GM21529 (cell line): Measurements from ENCODE around the gene VAMP8.
"Not testable (repeated sequence)": the region's sequence is repeated elsewhere in the genome, so short reads cannot be mapped to it uniquely, and the experiment has no call there.

Experiments used
- ATAC-seq: cut with Tn5 transposase; IDR thresholded peaks from one replicate; pipeline ENCODE4 v1.9.1; 2021; ENCODE audit not compliant: unreplicated experiment

Gene VAMP8

GRCh38 chr2:85597241-85597640, 19.9 kb downstream of the VAMP8 start:
- no peak for ATAC-seq

- ATAC-seq: no peak
Observed at GRCh38 chr2:85598594-85599340, 21.4 kb downstream of the VAMP8 start.

GRCh38 chr2:85599468-85600234, 22.3 kb downstream of the VAMP8 start:
- no peak for ATAC-seq

- ATAC-seq: no peak
Observed at GRCh38 chr2:85600235-85600575, 22.8 kb downstream of the VAMP8 start.

- no peak for ATAC-seq
Observed at GRCh38 chr2:85600951-85601770, 23.8 kb downstream of the VAMP8 start.

GRCh38 chr2:85601771-85602475, 24.5 kb downstream of the VAMP8 start:
- peak; percentile 31 for ATAC-seq

GRCh38 chr2:85602476-85603234, 25.3 kb downstream of the VAMP8 start, which contains the start of gene TMEM150A:
TMEM150A (minus strand) TSS chr2:85602698; CDS start chr2:85601948, 750 bp downstream.
- ATAC-seq: peak; percentile 94

- ATAC-seq: not testable (repeated sequence)
Observed at GRCh38 chr2:85604133-85604444, 26.7 kb downstream of the VAMP8 start.

- ATAC-seq: no peak
Observed at GRCh38 chr2:85604568-85605339, 27.4 kb downstream of the VAMP8 start.

GRCh38 chr2:85605406-85606115, 28.2 kb downstream of the VAMP8 start:
- no peak for ATAC-seq

GRCh38 chr2:85606116-85606455, 28.7 kb downstream of the VAMP8 start:
- ATAC-seq: no peak

GRCh38 chr2:85607268-85608215, 30.2 kb downstream of the VAMP8 start:
- no peak for ATAC-seq

GRCh38 chr2:85611217-85611704, 33.9 kb downstream of the VAMP8 start:
- no peak for ATAC-seq

- peak; percentile 73 for ATAC-seq
Observed at GRCh38 chr2:85611705-85612587, 34.6 kb downstream of the VAMP8 start, which contains the start of gene C2orf68. C2orf68 (minus strand) TSS chr2:85612066; CDS start chr2:85611984, 82 bp downstream.

GRCh38 chr2:85613717-85614515, 36.5 kb downstream of the VAMP8 start:
- no peak for ATAC-seq

- not testable (repeated sequence) for ATAC-seq
Observed at GRCh38 chr2:85614757-85615156, 37.4 kb downstream of the VAMP8 start.
